PC-3 (cell line): ENCODE data around the gene UBFD1. TPM values are rescaled to one million over a fixed set of nuclear protein-coding genes. Genes with fewer than 3 reads are reported as not detected.

Source experiments
- ATAC-seq: fragments of 200-7000 bp; cut with Tn5 transposase; 2 replicates; pipeline ENCODE4 v1.9.1; 2020; ENCODE audit warnings: mild to moderate bottlenecking, moderate library complexity
- BruUV-seq: library from RNA; stranded (reverse); fragments of 400-500 nt; replicated peaks from 2 replicates; lab custom pipeline; 2021; lab: Mats Ljungman, UMichigan
- CTCF ChIA-PET: fragments of 300-600 bp; sonication (Branson Sonifier 250); formaldehyde crosslinking; loops from one replicate; lab custom pipeline; 2022; ENCODE audit warnings: antibody characterized with exemption; lab: Charles Lee
- POLR2A ChIA-PET: fragments of 300-600 bp; sonication (Branson Sonifier 250); formaldehyde crosslinking; loops from one replicate; lab custom pipeline; 2022; ENCODE audit warnings: antibody characterized with exemption; ENCODE audit not compliant: unreplicated experiment; lab: Charles Lee
- DNase-seq: peaks from one replicate; pipeline ENCODE4 v3.0.0-alpha.2; 2015
- H2AFZ ChIP-seq: fragments of 300-600 bp; sonication (generic); 2 replicates; pipeline ENCODE4 v1.6.0; 2016; ENCODE audit warnings: antibody characterized with exemption, low read length
- H3F3A ChIP-seq: fragments of 300-600 bp; sonication (generic); one replicate; pipeline ENCODE4 v1.6.0; 2017; ENCODE audit warnings: antibody characterized with exemption, low read length, control low read depth, mild to moderate bottlenecking; ENCODE audit not compliant: unreplicated experiment
- H3K27ac ChIP-seq: fragments of 300-600 bp; sonication (generic); 2 replicates; pipeline ENCODE4 v1.5.1; 2016; ENCODE audit warnings: mild to moderate bottlenecking, low read length
- H3K27me3 ChIP-seq: fragments of 300-600 bp; sonication (generic); 2 replicates; pipeline ENCODE4 v1.6.1; 2016; ENCODE audit warnings: low read length, mixed read lengths
- H3K36me3 ChIP-seq: fragments of 300-600 bp; sonication (generic); 2 replicates; pipeline ENCODE4 v1.6.1; 2016; ENCODE audit warnings: low read depth, mixed run types, low read length, mixed read lengths
- H3K4me1 ChIP-seq: fragments of 300-600 bp; sonication (generic); 2 replicates; pipeline ENCODE4 v1.5.1; 2016; ENCODE audit warnings: low read length; ENCODE audit not compliant: insufficient read depth
- H3K4me2 ChIP-seq: fragments of 300-600 bp; sonication (generic); 2 replicates; pipeline ENCODE4 v1.6.0; 2016; ENCODE audit warnings: low read length
- H3K4me3 ChIP-seq: fragments of 300-600 bp; sonication (generic); 2 replicates; pipeline ENCODE4 v1.5.1; 2016; ENCODE audit warnings: mild to moderate bottlenecking, low read length, mixed read lengths
- H3K79me2 ChIP-seq: fragments of 300-600 bp; sonication (generic); 2 replicates; pipeline ENCODE4 v1.6.1; 2017; ENCODE audit warnings: low read length, mixed read lengths
- H3K9ac ChIP-seq: fragments of 300-600 bp; sonication (generic); 2 replicates; pipeline ENCODE4 v1.6.0; 2016; ENCODE audit warnings: mild to moderate bottlenecking, low read length
- H3K9me2 ChIP-seq: fragments of 300-600 bp; sonication (generic); replicated peaks from 2 replicates; pipeline ENCODE4 v1.6.1; 2016; ENCODE audit warnings: mixed run types, low read length, mixed read lengths
- H3K9me3 ChIP-seq: fragments of 300-600 bp; sonication (generic); 2 replicates; pipeline ENCODE4 v1.6.1; 2016; ENCODE audit warnings: low read length, mixed read lengths
- H4K20me1 ChIP-seq: fragments of 300-600 bp; sonication (generic); 2 replicates; pipeline ENCODE4 v1.6.1; 2016; ENCODE audit warnings: low read length, mixed read lengths
- EZH2 ChIP-seq: fragments of 300-600 bp; sonication (generic); IDR thresholded peaks from one replicate; pipeline ENCODE4 v1.6.1; 2017; ENCODE audit warnings: antibody characterized with exemption, mild to moderate bottlenecking, low read length; ENCODE audit not compliant: unreplicated experiment
- EZH2phosphoT487 ChIP-seq: fragments of 300-600 bp; sonication (generic); IDR thresholded peaks from 2 replicates; pipeline ENCODE4 v1.6.1; 2018; ENCODE audit warnings: mild to moderate bottlenecking, antibody characterized with exemption, low read length, borderline replicate concordance
- intact Hi-C: fragments of 100-400 bp; cut with micrococcal nuclease; formaldehyde crosslinking; loops from 2 replicates; pipeline ENCODE4 v1.9.0; 2023
- total RNA-seq: library from RNA; depleted of rRNA; stranded (reverse); fragments of >200 nt; gene quantifications from 2 replicates; pipeline ENCODE4 v1.2.3, GENCODE V29; 2014
- TF ChIP-seq, protein P1 (sequence below): fragments of 300-600 bp; sonication (generic); conservative IDR thresholded peaks from 2 replicates; pipeline ENCODE4 v1.5.1; 2017; ENCODE audit warnings: antibody characterized with exemption, low read depth, mild to moderate bottlenecking, low read length

Gene UBFD1
- total RNA-seq, 1 experiment from 2014 or later: 69.7 TPM

DNA sequence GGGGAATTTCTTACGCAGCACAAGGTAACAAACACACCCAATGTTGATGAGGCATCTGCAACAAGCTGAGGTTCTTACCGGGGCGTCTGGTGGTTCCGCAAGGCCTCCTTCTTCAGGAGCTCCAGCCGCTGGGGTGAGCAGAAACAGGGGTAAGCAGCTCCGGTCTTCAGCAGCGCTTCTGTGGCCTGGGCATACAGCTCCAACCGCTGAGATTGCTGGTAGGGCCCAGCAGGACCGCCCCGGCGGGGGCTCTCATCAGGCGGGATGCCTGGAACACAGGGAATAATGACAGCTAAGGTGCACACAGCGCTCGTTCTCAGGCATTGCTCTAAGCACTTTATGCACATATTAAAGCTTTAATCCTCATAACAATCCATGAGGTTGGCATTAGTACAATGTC, 13.1 kb upstream of the UBFD1 start:
- no peak overlapping the region for H2AFZ ChIP-seq
- no peaks in the 10 kb centered on the region for H3K9me2 ChIP-seq
- no peak overlapping the region for H3K4me3 ChIP-seq
- no peak overlapping the region for H3K4me2 ChIP-seq
- no peaks in the 10 kb centered on the region for H3K27me3 ChIP-seq
- intact Hi-C loops: loop anchor here (10.0 kb wide), 1 partner anchor 80 kb away; no protein-coding TSS in a partner anchor
- no peak overlapping the region for H3K9ac ChIP-seq
- no peaks in the 10 kb centered on the region for H3K79me2 ChIP-seq
- no TSS peak for BruUV-seq
- H4K20me1 ChIP-seq: no peaks in the 10 kb centered on the region
- POLR2A ChIA-PET: no interaction called here
- no peak for ATAC-seq
- H3F3A ChIP-seq: no peaks in the 10 kb centered on the region
- H3K36me3 ChIP-seq: no peaks in the 10 kb centered on the region; the same call in 1 of the 2 replicates
- DNase-seq: no peak
- no peaks in the 10 kb centered on the region for H3K9me3 ChIP-seq
- TF ChIP-seq, protein P1, sequence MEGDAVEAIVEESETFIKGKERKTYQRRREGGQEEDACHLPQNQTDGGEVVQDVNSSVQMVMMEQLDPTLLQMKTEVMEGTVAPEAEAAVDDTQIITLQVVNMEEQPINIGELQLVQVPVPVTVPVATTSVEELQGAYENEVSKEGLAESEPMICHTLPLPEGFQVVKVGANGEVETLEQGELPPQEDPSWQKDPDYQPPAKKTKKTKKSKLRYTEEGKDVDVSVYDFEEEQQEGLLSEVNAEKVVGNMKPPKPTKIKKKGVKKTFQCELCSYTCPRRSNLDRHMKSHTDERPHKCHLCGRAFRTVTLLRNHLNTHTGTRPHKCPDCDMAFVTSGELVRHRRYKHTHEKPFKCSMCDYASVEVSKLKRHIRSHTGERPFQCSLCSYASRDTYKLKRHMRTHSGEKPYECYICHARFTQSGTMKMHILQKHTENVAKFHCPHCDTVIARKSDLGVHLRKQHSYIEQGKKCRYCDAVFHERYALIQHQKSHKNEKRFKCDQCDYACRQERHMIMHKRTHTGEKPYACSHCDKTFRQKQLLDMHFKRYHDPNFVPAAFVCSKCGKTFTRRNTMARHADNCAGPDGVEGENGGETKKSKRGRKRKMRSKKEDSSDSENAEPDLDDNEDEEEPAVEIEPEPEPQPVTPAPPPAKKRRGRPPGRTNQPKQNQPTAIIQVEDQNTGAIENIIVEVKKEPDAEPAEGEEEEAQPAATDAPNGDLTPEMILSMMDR: no peak
- TF ChIP-seq EZH2 (no peak), EZH2phosphoT487 (no peak)
- H3K27ac ChIP-seq: no peak overlapping the region
- peaks cover 11% of the 10 kb centered on the region for H3K4me1 ChIP-seq
- CTCF ChIA-PET: no interaction called here

DNA sequence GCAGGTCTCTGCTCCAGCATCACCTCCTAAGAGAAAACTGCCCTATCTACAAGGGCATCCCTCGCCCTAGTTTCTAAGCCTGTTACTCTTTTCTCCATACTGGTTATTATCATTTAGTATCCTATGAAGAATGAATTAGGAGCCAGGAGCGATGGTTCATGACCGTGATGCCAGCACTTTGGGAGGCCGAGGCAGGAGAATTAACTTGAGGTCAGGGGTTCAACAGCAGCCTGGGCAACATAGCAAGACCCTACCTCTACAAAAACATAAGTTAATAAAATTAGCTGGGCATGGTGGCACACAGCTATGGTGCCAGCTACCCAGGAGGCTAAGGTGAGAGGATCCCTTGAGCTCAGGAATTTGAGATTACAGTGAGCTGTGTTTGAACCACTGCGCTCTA, 7.6 kb upstream of the UBFD1 start:
- peaks cover 3% of the 10 kb centered on the region; the same call in 1 of the 2 replicates for H3K36me3 ChIP-seq
- H4K20me1 ChIP-seq: no peaks in the 10 kb centered on the region
- no peak overlapping the region for H2AFZ ChIP-seq
- no peak overlapping the region for H3K9ac ChIP-seq
- H3K4me1 ChIP-seq: no peaks in the 10 kb centered on the region
- intact Hi-C loops: loop anchor here (10.0 kb wide), 1 partner anchor 85 kb away; no protein-coding TSS in a partner anchor
- no TSS peak for BruUV-seq
- H3K9me3 ChIP-seq: no peaks in the 10 kb centered on the region
- no peak overlapping the region for H3K27ac ChIP-seq
- ATAC-seq: no peak
- TF ChIP-seq, protein P1: no peak
- TF ChIP-seq EZH2 (no peak), EZH2phosphoT487 (no peak)
- no peaks in the 10 kb centered on the region for H3K9me2 ChIP-seq
- no peak for DNase-seq
- no peaks in the 10 kb centered on the region for H3K27me3 ChIP-seq
- no peak overlapping the region for H3K4me3 ChIP-seq
- ChIA-PET CTCF (no interaction called here), POLR2A (no interaction called here)
- H3K4me2 ChIP-seq: no peak overlapping the region
- H3K79me2 ChIP-seq: no peaks in the 10 kb centered on the region
- H3F3A ChIP-seq: no peaks in the 10 kb centered on the region

DNA sequence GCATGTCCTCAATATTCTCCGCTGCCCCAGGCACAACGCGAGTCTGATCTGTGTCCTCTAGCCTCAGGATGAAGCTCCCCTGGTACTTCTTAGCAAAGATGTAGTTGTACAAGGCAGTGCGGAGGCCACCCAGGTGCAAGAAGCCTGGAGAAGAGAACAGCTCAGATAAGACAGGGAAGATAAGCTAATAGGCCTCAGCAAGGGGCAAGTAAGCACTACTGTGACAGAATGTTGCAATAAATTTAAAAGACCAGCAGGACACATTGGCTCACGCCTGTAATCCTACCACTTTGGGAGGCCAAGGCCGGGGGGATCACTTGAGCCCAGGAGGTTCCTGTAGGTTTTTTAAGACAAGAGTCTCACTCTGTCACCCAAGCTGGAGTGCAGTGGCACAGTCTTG, 5.4 kb upstream of the UBFD1 start:
- BruUV-seq: no TSS peak
- Histone ChIP-seq H3K9ac (no peak overlapping the region), H3K36me3 (peaks cover 3% of the 10 kb centered on the region; the same call in 1 of the 2 replicates), H3K9me2 (no peaks in the 10 kb centered on the region), H3K27me3 (no peaks in the 10 kb centered on the region), H3K4me3 (no peak overlapping the region), H3K27ac (no peak overlapping the region), H3K9me3 (no peaks in the 10 kb centered on the region), H2AFZ (no peak overlapping the region), H4K20me1 (no peaks in the 10 kb centered on the region), H3K4me1 (peaks cover 5% of the 10 kb centered on the region; the same call in 1 of the 2 replicates), H3F3A (no peaks in the 10 kb centered on the region), H3K4me2 (no peak overlapping the region), H3K79me2 (peaks cover 5% of the 10 kb centered on the region)
- no peak for TF ChIP-seq EZH2
- TF ChIP-seq EZH2phosphoT487: no peak
- TF ChIP-seq, protein P1: no peak
- DNase-seq (no peak), ATAC-seq (no peak)
- intact Hi-C loops: no loop called here
- ChIA-PET POLR2A (no interaction called here), CTCF (no interaction called here)
